Activated CD4-positive, CD25-positive, alpha-beta regulatory T cell treated with anti-CD3 and anti-CD28 coated beads, Interleukin-2, amount 50 U/mL, for 24 hours (primary cell): Measurements from ENCODE around the gene LRRC40.
"Not testable (repeated sequence)": the region's sequence is repeated elsewhere in the genome, so short reads cannot be mapped to it uniquely, and the experiment has no call there.

Experiments used
- ATAC-seq, 2 donors: fragments of 150-1000 bp; cut with Tn5 transposase; one replicate each; pipeline ENCODE4 v1.10.0; 2021; ENCODE audit warnings: mild to moderate bottlenecking in 1 of 2, moderate library complexity in 1 of 2

The LRRC40 gene

DNA sequence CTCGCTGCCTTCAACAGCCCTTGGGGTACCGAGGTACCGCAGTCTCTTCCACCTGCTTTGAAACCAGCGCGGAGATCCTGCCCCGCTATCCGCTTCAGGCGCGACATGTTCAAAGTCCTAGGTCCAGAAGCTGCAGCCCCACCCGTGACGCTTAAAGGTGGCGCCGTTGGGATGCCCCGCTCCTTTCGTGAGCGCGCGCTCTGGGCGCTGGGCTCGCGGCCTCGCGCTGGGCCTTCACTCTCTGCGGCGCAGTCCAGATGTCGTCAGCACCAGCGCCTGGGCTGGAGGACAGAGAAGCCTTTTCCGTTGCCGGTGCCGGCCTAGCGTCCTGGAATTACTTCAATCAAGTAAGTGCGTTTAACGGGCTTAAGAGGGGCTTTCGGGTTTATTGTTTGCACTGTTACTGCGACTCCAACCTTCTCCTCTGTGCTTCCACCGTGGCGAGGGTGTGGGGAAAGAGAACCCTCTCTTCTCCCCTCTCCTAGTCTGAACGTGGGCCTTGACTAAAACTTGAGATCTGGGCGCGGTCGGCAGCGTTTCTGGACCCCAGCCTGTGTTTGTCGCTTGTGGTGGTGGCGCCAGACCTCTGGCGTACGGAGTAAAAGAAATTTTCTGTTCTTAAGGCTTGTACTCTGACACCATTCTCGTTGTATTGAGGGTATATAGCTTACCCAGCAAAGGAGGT lies at the start of gene LRRC40:
LRRC40 (minus strand) TSS at position 146 of the 685 bp plus-strand sequence; CDS start at position 107, 39 bp downstream.
- peak; percentile 94 to 96 for ATAC-seq

DNA sequence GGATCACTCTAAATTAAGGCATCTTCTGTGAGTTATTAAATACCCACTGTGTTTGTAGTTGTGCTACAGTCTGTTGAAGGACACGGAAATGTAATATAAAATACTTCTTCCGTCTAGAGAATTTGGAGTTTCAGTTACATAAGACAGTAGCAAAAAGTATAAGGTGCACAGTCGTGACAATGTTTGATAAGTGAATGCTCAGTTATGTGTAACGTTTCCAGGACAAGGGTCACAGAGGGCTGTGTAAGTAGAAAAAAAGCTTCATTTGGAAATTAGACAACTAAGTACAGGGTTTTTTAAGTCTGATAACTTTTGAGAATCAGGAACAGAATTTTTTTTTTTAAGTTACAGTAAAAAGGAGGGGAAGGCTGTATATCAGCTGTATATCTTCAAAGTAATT lies 43.4 kb upstream of the LRRC40 start:
- ATAC-seq, result no peak

DNA sequence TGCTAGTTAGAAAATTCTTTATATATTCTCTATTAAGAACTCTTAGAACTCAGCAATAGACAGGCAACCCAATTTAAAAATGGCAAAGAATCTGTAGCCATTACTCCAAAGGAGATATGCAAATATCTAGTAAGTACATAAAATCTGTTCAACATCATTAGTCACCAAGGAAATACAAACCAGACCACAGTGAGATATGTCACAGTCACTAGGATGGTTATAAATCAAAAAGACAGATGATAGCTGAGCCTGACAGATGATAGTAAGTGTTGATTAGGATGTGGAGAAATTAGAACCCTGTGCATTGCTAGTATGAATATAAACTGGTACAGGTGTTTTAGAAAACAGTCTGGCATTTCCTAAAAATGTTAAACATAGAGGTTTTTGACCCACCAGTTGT lies 42.4 kb upstream of the LRRC40 start:
- peak; percentile 95 to 96 for ATAC-seq

DNA sequence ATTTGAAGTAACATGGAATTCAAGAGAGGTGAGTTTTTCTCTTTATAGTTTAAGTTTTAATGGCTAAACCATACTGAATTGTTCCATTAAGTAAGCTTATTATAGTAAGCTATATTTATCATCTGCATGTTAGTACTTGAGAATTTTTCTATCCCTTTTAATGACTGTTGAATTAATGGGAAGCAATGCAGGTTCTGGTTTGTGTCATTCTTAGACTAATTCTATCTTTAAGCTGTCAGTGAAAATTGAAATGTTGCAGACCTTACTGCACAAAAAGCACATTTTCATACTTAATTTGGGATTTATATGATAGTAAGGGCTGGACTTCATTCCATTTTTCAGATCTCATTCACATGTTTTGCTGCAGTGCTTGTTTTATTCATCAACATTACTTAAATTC lies 41.7 kb upstream of the LRRC40 start:
- ATAC-seq, result no peak

DNA sequence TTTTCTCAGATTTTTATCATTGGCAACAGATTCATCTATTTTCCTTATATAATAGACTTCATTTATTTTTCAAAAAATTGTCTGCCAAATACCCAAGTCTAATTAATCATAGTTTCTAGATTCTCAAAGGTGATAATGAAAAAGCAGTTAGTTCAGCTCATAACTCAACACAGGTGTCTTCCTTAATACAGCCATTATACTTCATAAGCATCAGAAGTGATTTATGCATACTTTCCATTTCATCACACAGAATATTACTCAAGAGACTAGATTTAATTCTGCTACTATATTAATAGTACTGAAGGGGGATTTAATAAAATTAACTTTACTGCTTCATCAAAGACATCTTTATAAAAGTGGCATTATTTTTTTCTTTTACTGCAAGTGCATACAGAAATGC lies 34.6 kb upstream of the LRRC40 start:
- no peak for ATAC-seq

DNA sequence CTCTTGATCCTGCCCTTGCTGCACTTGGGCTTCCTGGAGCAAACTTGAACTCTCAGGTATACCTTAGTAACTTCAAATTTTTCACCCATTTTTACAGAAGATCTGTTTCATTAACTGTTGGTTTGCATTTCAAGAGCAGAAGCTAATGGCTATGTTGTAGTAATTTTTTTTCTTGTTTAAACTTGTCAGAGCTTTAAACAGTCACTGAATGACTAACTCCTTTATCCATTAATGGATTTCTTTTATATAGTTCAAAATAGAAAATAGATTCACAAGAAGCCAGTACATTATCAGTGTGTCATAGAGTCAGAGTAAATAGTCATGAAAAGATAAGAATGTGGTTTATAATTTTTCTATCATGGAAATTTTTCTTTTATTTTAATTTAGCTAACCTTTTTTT lies 29.4 kb upstream of the LRRC40 start:
- ATAC-seq, result no peak

DNA sequence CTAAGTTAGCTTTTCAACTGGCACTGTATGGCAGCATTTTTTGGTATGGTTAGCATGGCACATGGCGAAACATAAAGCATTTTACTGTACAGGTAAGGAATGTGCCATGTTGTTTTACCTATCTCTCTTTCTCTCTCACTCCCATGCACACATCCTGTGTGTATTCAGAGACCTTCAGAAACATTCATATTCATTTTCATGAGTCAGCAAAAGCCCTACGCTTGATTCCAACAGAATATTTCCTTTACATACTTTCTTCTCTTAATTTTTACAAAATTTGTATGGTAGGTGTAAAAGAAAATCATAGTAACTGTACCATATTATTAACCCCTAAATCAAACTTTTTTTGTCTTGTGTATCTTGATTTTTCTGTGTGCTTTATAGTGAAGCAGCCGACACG lies 26.1 kb upstream of the LRRC40 start:
- no peak for ATAC-seq

DNA sequence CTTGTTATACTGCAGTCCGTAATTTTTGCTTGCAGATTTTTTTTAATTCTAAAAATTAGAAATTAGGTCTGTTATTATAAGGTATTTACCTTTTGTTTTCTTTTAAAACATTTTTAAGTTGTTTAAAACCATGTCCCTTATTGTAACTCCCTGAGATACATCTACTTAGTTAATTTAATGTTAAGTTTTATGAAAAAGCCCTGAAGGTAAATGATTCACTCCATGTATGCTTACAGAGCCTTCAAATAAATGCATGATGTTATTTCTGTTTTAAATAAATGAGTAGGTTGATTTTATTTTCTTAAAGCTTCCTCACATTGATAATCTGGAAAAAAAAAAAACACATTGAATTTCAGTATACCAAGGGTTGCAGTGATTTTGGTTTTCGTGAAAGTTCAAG lies 23.3 kb upstream of the LRRC40 start:
- ATAC-seq, result no peak

DNA sequence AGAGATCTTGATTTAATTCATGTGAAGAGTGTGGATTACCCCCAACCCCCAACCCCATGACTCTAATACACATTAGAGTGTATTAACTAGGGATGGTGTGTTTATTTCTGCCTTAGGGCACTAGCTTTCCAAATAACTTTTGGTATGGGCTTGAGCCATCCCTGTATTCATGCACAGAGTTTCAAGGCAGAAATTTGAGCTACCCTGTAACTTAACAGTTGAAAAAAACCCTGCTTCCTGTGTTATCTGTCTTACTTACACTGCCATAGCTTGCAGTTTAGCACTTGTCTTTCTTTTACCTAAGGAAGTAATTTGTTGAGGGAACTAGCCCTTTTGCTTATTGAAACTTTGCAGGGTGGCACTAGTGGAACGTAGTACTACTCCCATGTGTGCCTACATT lies 22.1 kb upstream of the LRRC40 start:
- ATAC-seq, result no peak

DNA sequence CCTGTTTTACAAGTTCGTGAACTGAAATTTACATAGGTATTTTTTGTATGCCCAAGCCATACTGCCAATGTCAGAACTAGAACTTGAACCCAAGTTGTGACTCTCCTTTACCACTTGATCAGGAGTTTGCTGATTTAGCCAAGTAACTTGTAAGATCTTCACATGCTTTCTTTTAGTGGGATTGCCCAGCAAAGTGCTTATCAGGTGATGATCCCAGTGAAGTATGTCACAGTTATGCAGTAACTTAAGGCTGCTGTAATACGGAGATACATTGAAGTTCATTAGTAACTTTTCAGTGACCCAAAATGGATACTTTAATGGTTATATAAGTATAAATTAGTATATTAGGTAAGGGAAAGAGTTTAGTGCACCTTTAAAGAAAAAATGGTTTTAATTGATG lies 19.6 kb upstream of the LRRC40 start:
- no peak for ATAC-seq

DNA sequence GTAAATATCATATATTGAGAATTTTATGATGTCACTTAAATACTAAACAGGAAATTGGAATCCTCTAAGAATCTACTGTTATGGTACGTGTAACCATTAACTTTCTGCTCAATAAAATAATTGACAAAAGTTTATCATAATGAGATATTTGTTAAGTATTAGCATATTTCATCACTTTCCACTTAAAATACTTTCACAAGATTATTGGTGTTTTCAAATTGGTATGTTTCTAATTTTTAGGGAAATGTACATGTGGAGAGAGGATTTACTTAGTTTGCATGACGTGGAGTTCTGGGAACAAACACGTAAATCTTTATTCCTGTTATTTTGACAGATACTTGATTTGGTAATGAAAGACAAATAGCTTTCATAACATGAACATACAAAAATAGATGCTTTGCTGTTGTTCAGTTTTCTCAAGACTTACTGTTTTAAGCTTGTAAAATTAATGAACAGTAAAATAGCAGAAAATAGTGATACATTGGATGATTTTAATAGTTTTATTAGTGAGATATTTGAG lies 17.4 kb upstream of the LRRC40 start:
- no peak for ATAC-seq

DNA sequence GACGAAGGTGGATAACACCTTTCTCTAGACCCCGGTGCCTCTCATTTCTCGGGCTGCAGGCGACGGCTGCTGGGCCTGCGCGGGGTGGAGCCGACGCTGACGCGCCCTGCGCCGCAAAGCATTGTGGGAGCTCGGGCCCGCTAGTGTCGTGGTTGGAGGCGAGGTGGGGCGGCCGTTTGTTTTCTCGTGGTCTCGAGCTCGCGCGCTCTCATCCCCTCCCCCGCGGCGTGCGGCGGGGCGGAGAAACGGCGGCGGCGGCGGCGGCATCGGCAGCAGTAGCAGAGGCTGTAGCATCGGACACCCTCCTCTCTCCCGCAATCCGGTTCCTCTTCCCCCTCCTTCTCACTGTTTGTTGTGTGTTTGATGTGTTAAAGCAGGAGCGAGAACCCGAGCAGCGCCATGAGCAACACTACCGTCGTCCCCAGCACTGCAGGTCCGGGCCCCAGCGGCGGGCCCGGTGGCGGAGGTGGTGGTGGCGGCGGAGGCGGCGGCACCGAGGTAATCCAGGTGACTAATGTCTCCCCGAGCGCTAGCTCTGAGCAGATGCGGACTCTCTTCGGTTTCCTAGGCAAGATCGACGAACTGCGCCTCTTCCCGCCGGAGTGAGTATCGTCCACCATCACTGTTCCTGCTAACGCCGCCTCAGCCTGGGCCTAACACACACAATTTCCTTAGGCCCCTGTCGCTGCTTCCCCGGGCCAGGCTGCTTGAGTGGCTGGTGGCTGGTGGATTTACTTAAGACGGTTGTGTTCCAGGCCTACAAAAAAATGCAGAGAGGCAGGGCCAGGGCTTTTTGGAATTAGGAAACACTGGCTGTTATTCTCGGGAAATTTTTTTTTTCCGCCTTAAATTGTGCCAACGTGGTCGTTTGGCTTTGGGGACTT lies 16.1 kb upstream of the LRRC40 start, which contains the start of gene SRSF11:
SRSF11 (plus strand) TSS at position 143 of the 884 bp plus-strand sequence; CDS start at position 400, 257 bp downstream.
- peak; percentile 94 to 97 for ATAC-seq

DNA sequence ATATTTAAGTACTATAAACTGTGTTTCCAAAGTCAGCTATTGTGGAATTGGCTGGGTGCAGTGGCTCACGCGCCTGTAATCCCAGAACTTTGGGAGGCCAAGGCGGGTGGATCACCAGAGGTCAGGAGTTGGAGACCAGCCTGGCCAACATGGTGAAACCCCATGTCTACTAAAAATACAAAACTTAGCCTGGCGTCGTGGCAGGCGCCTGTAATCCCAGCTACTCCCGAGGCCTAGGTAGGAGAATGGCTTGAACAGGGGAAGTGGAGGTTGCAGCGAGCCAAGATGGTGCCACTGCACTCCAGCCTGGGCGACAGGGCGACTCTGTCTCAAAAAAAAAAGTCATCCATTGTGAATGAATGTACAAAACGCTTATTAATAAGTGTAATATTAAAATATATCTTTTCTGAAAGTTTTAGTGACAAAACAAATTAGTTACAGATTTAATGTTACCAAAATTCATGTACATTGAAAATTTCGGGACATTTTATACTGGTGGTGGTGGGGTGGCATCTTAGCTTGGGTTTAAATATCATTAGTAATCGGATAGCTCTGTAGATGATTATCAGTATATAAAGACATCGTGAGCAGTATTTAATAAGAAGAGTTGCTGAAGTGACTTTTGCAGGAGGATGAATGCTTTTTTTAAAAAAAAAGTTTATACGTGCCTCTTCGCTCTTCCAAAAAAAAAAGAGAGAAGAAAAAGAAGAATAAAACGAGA lies 15.3 kb upstream of the LRRC40 start:
- ATAC-seq, result no peak

DNA sequence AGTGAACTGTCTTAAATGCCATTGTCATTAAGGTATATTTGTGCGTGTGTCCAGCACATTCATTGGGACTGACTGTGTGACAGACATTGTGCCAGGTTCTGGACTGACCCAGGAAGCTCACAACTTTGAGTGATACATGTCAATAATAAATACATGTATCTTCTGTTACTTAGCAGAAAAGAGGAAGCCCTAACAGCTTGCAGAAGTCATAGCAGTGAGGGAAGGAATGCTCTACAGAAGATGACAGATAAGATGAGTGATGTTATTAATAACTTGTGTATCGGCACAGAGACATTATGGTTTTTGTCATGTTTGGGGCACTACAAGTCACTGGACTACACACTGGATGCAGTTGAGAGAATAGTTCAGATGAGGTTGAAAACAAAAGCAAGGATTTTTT lies 14.6 kb upstream of the LRRC40 start:
- ATAC-seq, result no peak

DNA sequence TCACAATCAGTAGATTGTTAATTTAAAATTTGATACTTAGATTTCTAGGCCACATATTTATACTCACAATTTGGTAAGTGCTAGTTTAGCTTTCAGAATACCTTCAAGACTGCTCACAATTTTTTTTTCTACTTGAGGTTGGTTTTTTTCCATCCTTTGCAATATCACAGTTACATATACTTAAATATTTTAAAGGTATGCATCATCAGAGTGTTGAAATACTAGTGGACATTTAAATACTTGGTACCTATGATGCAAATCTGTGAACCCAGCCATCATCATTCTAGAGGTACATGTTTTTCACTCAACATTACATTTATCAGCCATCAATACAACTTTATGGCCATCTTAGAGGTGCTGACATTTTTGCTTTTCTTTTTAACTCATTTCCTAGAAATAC lies 6.2 kb upstream of the LRRC40 start:
- no peak for ATAC-seq

DNA sequence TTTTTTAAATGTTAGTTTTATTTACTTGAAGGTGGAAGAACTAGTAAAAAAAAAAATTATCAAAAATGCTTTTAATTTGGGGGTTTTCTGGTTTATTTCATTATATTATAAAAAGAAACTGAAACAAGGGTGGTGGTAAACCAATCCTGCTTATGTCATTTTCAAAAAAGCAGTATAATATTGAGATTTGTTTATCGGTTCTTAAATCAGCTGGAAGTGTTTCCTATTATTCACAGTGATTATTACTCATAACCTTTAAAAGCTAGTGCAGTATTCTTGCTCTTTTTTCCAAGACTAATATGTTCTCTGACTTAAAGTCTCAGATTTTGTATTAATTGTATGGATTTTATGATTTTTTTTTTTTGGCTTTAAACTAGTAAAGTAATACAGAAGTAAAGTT lies 5.4 kb upstream of the LRRC40 start:
- ATAC-seq, result peak in 1 of 2 donors; percentile 72

DNA sequence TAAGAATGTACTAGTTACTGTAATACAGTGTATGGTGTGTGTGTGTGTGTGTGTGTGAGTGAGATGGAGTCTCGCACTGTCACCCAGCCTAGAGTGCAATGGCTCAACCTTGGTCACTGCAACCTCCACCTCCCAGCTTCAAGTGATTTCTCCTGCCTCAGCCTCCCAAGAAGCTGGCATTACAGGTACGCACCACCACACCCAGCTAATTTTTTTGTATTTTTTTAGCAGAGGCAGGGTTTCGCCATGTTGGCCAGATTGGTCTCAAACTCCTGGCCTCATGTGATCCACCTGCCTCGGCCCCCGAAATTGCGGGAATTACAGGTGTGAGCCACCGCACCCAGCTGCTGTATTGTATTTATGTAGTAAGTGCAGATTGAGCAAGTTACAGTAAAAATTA lies 2.9 kb upstream of the LRRC40 start:
- ATAC-seq, result no peak

DNA sequence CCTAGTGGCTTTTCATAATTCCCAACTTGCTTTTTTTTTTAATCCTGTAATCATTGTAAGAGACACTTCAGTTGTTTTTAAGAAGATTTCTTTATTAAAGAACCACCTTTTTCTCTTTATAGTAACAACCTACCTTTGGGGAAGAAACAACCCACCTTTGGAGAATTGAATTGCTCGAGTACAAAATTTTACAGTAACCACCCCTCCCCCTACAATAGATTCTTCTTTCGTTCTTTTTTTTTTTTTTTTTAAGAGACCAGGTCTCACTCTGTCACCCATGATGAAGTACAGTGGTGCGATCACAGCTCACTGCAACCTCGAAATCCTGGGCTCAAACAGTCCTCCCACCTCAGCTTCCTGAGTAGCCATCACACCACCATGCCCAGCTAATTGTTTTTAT lies 2.1 kb upstream of the LRRC40 start:
- no peak for ATAC-seq

DNA sequence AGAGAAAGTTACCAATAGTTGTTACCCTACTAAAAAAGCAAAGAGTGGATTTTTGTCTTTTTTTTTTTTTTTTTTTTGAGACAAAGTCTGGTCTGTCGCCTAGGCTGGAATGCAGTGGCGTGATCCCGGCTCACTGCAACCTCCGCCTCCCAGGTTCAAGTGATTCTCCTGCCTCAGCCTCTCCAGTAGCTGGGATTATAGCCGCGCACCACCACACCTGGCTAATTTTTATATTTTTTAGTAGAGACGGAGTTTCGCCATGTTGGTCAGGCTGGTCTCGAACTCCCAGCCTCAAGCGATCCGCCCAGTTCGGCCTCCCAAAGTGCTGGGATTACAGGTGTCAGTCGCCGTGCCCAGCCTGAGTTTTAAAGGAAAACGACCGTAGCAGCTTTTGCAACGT lies 1.5 kb upstream of the LRRC40 start:
- not testable (repeated sequence) for ATAC-seq

DNA sequence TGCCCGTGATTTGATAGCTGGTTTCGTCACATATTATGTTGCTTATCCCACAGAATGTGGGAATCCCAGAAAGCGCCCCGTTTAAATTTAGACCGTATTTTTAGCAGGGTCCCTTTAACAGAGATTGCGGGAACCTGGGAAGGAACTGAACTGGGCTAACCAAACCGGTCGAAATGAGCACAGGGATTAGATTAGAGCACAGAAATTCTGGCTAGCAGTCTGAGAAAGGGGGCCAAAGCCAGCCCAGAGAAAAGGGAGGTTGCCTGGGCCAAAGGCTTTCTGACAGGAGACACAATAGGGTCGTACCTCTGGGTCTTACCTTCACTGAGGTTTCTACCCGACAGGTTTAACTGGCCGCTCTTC lies 327 bp downstream of the LRRC40 start:
- no peak for ATAC-seq

DNA sequence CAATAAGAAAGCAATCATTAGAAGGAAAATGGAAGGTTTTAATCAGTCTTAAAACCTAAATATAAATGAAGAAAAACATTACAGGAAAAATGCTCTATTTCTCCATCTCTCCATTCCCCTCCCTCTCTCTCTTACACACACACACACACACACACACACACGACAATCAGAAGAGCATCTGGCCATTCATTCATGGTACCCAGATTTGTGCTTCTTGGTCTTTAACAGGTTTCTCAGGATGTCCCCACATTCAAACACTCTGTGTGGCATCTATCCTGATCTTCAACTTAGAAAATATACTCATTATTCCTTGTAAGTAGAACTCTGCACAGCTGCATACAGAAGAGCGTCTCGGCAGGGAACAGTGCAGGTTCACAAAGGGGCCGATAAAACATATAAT lies 779 bp downstream of the LRRC40 start:
- ATAC-seq, result no peak

DNA sequence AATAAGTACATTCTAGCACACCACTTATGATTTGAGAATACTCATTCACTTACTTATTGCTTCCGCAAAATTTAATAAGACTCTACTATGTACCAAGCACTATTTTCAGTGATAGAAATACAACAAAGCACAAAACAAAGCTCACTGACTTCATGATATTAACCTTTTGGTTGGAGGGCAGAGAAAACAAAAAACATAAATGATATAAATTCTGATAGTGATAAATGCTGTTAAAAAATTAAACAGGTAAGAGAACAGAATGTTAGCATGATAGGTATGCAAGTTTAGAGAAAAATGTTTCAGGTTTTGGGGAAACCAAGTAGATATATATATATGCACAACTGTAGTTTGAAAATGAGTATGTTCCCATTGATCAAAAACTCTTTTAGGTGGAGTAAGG lies 1.2 kb downstream of the LRRC40 start:
- no peak for ATAC-seq

DNA sequence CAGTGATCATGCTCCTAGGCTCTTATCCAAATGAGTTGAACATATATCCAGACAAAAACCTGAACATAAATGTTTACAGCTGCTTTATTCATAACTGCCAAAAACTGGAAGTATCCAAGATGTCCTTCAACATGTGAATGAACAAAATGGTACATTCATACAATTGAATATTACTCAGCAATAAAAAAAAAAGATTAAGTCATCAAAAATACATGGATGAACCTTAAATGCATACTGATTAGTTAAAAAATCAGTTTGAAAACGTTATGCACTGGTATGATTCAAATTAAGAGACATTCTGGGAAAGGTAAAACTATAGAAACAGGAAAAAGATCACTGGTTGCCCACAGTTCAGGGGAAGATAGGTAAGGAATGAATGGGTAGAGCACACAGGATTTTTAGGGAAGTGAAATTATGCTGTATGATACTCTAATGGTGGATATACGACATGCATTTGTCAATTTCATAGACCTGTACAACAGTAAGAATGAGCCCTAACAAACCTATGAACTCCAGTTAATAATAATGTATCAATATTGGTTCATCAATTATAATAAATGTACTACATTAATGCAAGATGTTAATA lies 3.1 kb downstream of the LRRC40 start:
- no peak for ATAC-seq
